HG03439 (cell line): ENCODE measurements around the gene MID2.
"Not testable (repeated sequence)": the region's sequence is repeated elsewhere in the genome, so short reads cannot be mapped to it uniquely, and the experiment has no call there.

Experiments
- ATAC-seq: cut with Tn5 transposase; IDR thresholded peaks from one replicate; pipeline ENCODE4 v1.9.1; 2021; ENCODE audit warnings: mild to moderate bottlenecking, moderate library complexity; ENCODE audit not compliant: unreplicated experiment

MID2 gene

DNA sequence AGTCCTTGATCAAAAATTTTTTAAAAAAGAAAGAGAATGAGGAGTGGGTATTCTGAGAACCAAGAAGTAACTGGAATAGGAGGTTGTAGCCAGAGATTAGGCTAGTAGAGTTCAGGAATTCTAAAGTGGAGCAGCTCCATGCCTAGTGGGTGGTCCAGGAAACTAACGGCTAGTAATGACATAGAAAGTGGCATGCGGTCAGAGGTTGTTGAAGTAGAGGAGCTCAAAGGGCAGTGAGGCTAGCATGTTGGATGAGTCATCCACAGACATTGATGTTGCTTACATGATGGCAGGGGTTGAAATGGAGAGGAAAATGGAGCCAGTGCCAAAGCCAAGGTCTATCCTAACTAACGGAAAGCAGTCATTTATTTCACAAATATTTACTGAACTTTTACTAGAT is 114.4 kb downstream of the MID2 start:
- no peak for ATAC-seq

DNA sequence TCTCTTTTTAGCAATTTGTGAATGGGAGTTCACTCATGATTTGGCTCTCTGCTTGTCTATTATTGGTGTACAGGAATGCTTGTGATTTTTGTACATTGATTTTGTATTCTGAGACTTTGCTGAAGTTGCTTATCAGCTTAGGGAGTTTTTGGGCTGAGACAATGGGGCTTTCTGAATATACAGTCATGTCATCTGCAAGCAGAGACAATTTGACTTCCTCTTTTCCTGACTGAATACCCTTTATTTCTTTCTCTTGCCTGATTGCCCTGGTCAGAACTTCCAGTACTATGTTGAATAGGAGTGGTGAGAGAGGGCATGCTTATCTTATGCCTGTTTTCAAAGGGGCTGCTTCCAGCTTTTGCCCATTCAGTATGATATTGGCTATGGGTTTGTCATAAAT is 129.7 kb downstream of the MID2 start:
- not testable (repeated sequence) for ATAC-seq

DNA sequence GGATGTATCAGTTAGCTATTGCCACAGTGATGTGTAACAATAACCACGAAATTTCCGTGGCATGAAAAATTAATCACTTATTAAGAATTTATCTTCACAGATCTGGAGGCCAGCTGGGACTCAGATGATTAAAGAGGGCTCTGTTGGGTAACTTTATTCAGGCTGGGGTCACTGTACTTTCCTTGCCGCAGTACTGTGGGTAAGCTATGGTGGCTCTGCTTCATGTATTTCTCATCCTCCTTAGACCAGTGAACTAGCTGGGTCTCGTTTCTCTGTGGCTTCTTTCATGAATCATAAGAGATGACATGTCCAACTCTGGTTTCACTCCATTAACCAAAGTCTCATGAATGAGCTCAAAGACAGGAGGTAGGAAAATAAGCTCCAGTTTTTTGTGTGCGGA is 143.0 kb downstream of the MID2 start:
- no peak for ATAC-seq

DNA sequence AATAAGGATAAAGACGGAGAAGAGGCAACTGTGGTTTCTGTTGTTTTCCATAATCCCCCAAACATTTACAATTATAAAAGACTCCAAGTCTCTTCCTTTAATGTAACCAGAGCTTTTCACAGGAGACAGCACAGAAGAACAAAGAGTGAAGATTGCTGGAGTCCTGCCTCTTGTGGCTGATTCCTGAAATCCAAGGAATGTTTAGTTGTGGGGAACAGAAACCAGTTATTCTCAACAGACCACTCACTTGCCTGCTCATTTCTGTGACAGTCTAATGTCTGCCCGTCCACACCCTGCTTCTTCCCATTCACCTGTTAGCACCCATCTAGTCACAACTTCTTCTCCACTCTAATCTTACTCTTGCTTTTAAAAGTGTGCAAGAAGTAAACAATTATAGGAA is 144.4 kb downstream of the MID2 start:
- ATAC-seq, result no peak

DNA sequence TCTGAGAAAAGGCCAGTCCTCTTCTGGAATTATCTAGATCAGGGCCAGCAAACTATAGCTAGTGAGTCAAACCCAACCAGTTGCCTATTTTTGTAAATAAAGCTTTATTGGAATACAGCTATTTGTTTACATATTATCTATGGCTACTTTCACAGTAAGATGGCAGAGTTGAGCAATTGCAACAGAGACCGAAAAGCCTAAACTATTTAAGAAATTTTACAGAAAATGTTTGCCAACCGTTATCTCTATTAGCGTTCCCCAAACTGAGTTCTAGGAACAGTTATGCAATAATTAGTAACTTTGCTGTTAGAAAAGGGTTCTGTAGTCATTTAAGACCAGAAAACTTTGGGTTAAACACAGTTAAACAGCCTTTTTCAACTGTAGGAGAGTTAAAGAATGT is 146.0 kb downstream of the MID2 start:
- no peak for ATAC-seq
